ENCODE measurements around the gene LPO.

LPO gene

GRCh38 chr17:58277107-58277801, 38.9 kb downstream of the LPO start:
- no peaks in the 10 kb centered on the region for H3K9me3 ChIP-seq (ENCODE audit: control insufficient read depth, low read length)
- 74 to 78% methylated on average over 5 of the region's 5 CpGs for WGBS, 2 experiments
- H3K4me1 ChIP-seq (ENCODE audit: control insufficient read depth, insufficient read depth, low read length) = no peaks in the 10 kb centered on the region
- no peaks in the 10 kb centered on the region for H3K36me3 ChIP-seq (ENCODE audit: control insufficient read depth, insufficient read depth, low read length)
- H3K27ac ChIP-seq (ENCODE audit: insufficient read depth, low read depth, low read length, poor library complexity, severe bottlenecking) = no peak overlapping the region
- no peaks in the 10 kb centered on the region for H3K27me3 ChIP-seq (ENCODE audit: control insufficient read depth, insufficient read depth, low read length, poor library complexity, severe bottlenecking)
- no peak overlapping the region for H3K4me3 ChIP-seq (ENCODE audit: insufficient read depth, low read depth, low read length)

GRCh38 chr17:58277802-58278595, 39.6 kb downstream of the LPO start:
- Histone ChIP-seq H3K27me3 (ENCODE audit: control insufficient read depth, insufficient read depth, low read length, poor library complexity, severe bottlenecking) (no peaks in the 10 kb centered on the region), H3K9me3 (ENCODE audit: control insufficient read depth, low read length) (no peaks in the 10 kb centered on the region), H3K27ac (ENCODE audit: insufficient read depth, low read depth, low read length, poor library complexity, severe bottlenecking) (no peak overlapping the region), H3K36me3 (ENCODE audit: control insufficient read depth, insufficient read depth, low read length) (no peaks in the 10 kb centered on the region), H3K4me1 (ENCODE audit: control insufficient read depth, insufficient read depth, low read length) (no peaks in the 10 kb centered on the region), H3K4me3 (ENCODE audit: insufficient read depth, low read depth, low read length) (no peak overlapping the region)
- WGBS, 2 experiments = 93 to 94% methylated on average over 35 to 36 of the region's 36 CpGs

- Histone ChIP-seq H3K4me1 (ENCODE audit: control insufficient read depth, insufficient read depth, low read length) (no peaks in the 10 kb centered on the region), H3K4me3 (ENCODE audit: insufficient read depth, low read depth, low read length) (no peak overlapping the region), H3K27ac (ENCODE audit: insufficient read depth, low read depth, low read length, poor library complexity, severe bottlenecking) (no peak overlapping the region), H3K36me3 (ENCODE audit: control insufficient read depth, insufficient read depth, low read length) (no peaks in the 10 kb centered on the region), H3K27me3 (ENCODE audit: control insufficient read depth, insufficient read depth, low read length, poor library complexity, severe bottlenecking) (no peaks in the 10 kb centered on the region), H3K9me3 (ENCODE audit: control insufficient read depth, low read length) (no peaks in the 10 kb centered on the region)
- WGBS, 2 experiments = 90 to 91% methylated on average over 5 of the region's 5 CpGs
Measured at GRCh38 chr17:58278661-58279015, 40.3 kb downstream of the LPO start.

GRCh38 chr17:58279016-58279711, 40.8 kb downstream of the LPO start:
- H3K4me3 ChIP-seq (ENCODE audit: insufficient read depth, low read depth, low read length) = no peak overlapping the region
- 87 to 88% methylated on average over 60 of the region's 60 CpGs for WGBS, 2 experiments
- no peaks in the 10 kb centered on the region for H3K27me3 ChIP-seq (ENCODE audit: control insufficient read depth, insufficient read depth, low read length, poor library complexity, severe bottlenecking)
- H3K9me3 ChIP-seq (ENCODE audit: control insufficient read depth, low read length) = no peaks in the 10 kb centered on the region
- no peaks in the 10 kb centered on the region for H3K36me3 ChIP-seq (ENCODE audit: control insufficient read depth, insufficient read depth, low read length)
- H3K4me1 ChIP-seq (ENCODE audit: control insufficient read depth, insufficient read depth, low read length) = no peaks in the 10 kb centered on the region
- no peak overlapping the region for H3K27ac ChIP-seq (ENCODE audit: insufficient read depth, low read depth, low read length, poor library complexity, severe bottlenecking)

- H3K4me1 ChIP-seq (ENCODE audit: control insufficient read depth, insufficient read depth, low read length) = peaks cover 4% of the 10 kb centered on the region
- H3K9me3 ChIP-seq (ENCODE audit: control insufficient read depth, low read length) = no peaks in the 10 kb centered on the region
- H3K36me3 ChIP-seq (ENCODE audit: control insufficient read depth, insufficient read depth, low read length) = no peaks in the 10 kb centered on the region
- no peaks in the 10 kb centered on the region for H3K27me3 ChIP-seq (ENCODE audit: control insufficient read depth, insufficient read depth, low read length, poor library complexity, severe bottlenecking)
- no peak overlapping the region for H3K27ac ChIP-seq (ENCODE audit: insufficient read depth, low read depth, low read length, poor library complexity, severe bottlenecking)
- no peak overlapping the region for H3K4me3 ChIP-seq (ENCODE audit: insufficient read depth, low read depth, low read length)
- 91 to 92% methylated on average over 16 of the region's 16 CpGs for WGBS, 2 experiments
Measured at GRCh38 chr17:58279736-58280479, 41.5 kb downstream of the LPO start.

GRCh38 chr17:58280480-58281217, 42.3 kb downstream of the LPO start, which contains the start of gene MPO:
Gene MPO (minus strand): TSS chr17:58280935. CDS start chr17:58280758, 177 bp downstream.
- Histone ChIP-seq H3K27ac (ENCODE audit: insufficient read depth, low read depth, low read length, poor library complexity, severe bottlenecking) (no peak within 1 kb of the TSS), H3K9me3 (ENCODE audit: control insufficient read depth, low read length) (no peaks in the 10 kb centered on the region), H3K4me1 (ENCODE audit: control insufficient read depth, insufficient read depth, low read length) (peaks cover 4% of the 10 kb centered on the region), H3K27me3 (ENCODE audit: control insufficient read depth, insufficient read depth, low read length, poor library complexity, severe bottlenecking) (no peaks in the 10 kb centered on the region), H3K36me3 (ENCODE audit: control insufficient read depth, insufficient read depth, low read length) (no peaks in the 10 kb centered on the region), H3K4me3 (ENCODE audit: insufficient read depth, low read depth, low read length) (no peak within 1 kb of the TSS)
- WGBS, 2 experiments = 90 to 96% methylated on average over 3 to 5 of the region's 5 CpGs

- Histone ChIP-seq H3K4me1 (ENCODE audit: control insufficient read depth, insufficient read depth, low read length) (peaks cover 4% of the 10 kb centered on the region), H3K9me3 (ENCODE audit: control insufficient read depth, low read length) (no peaks in the 10 kb centered on the region), H3K27ac (ENCODE audit: insufficient read depth, low read depth, low read length, poor library complexity, severe bottlenecking) (no peak overlapping the region), H3K36me3 (ENCODE audit: control insufficient read depth, insufficient read depth, low read length) (no peaks in the 10 kb centered on the region), H3K27me3 (ENCODE audit: control insufficient read depth, insufficient read depth, low read length, poor library complexity, severe bottlenecking) (no peaks in the 10 kb centered on the region), H3K4me3 (ENCODE audit: insufficient read depth, low read depth, low read length) (no peak overlapping the region)
- 81 to 87% methylated on average over 2 of the region's 2 CpGs for WGBS, 2 experiments
Measured at GRCh38 chr17:58281511-58282011, 43.2 kb downstream of the LPO start.

GRCh38 chr17:58282442-58282841, 44.1 kb downstream of the LPO start:
- no peaks in the 10 kb centered on the region for H3K27me3 ChIP-seq (ENCODE audit: control insufficient read depth, insufficient read depth, low read length, poor library complexity, severe bottlenecking)
- WGBS, 2 experiments = 87 to 88% methylated on average over 6 of the region's 6 CpGs
- H3K9me3 ChIP-seq (ENCODE audit: control insufficient read depth, low read length) = no peaks in the 10 kb centered on the region
- H3K4me1 ChIP-seq (ENCODE audit: control insufficient read depth, insufficient read depth, low read length) = peaks cover 4% of the 10 kb centered on the region
- no peaks in the 10 kb centered on the region for H3K36me3 ChIP-seq (ENCODE audit: control insufficient read depth, insufficient read depth, low read length)
- no peak overlapping the region for H3K4me3 ChIP-seq (ENCODE audit: insufficient read depth, low read depth, low read length)
- H3K27ac ChIP-seq (ENCODE audit: insufficient read depth, low read depth, low read length, poor library complexity, severe bottlenecking) = no peak overlapping the region
